HepG2 (cell line): ENCODE results near the gene MMP25. TPM values are rescaled to one million over a fixed set of nuclear protein-coding genes. Genes with fewer than 3 reads are reported as not detected.
A peak's percentile ranks its signal among the peaks of the same experiment; 100 is the strongest.

Source experiments
- AGO2 ChIP-seq: fragments of 200-400 bp; formaldehyde crosslinking; optimal IDR thresholded peaks from 2 replicates; pipeline ENCODE3; 2017; ENCODE audit warnings: mild to moderate bottlenecking, low read depth, low read length, moderate library complexity
- ATM ChIP-seq: fragments of 450-650 bp; IDR thresholded peaks from 2 replicates; pipeline ENCODE4 v1.7.1; 2017; ENCODE audit warnings: mild to moderate bottlenecking, borderline replicate concordance
- BORCS8-MEF2B ChIP-seq: sonication (generic); formaldehyde crosslinking; IDR thresholded peaks from 2 replicates; pipeline ENCODE4 v1.8.0; 2022; ENCODE audit warnings: mild to moderate bottlenecking, missing genetic modification reagents
- CCAR2 ChIP-seq: fragments of 200-400 bp; formaldehyde crosslinking; optimal IDR thresholded peaks from 2 replicates; pipeline ENCODE3; 2018; ENCODE audit warnings: low read depth, mild to moderate bottlenecking, low read length, moderate library complexity
- HDAC6 ChIP-seq: fragments of 200-600 bp; sonication (generic); IDR thresholded peaks from 2 replicates; pipeline ENCODE4 v1.7.0; 2017; ENCODE audit warnings: mild to moderate bottlenecking, antibody characterized with exemption, low read length, low read depth
- IRF2 ChIP-seq: IDR thresholded peaks from 2 replicates; pipeline ENCODE4 v1.6.1; 2018; ENCODE audit warnings: missing genetic modification reagents, missing compliant biosample characterization
- KDM5B ChIP-seq: sonication (generic); formaldehyde crosslinking; IDR thresholded peaks from 2 replicates; pipeline ENCODE4 v1.4.0; 2020; ENCODE audit warnings: missing genetic modification reagents, mild to moderate bottlenecking, borderline replicate concordance
- LCORL ChIP-seq, 2 experiments: fragments of 450-650 bp in 1 of 2; sonication (generic) in 1 of 2; formaldehyde crosslinking in 1 of 2; IDR thresholded peaks; 2 replicates each; pipeline versions ENCODE4 v1.5.0 to v1.6.1; 2017 to 2020; ENCODE audit warnings: antibody characterized with exemption in 1 of 2, missing genetic modification reagents in 1 of 2
- MBNL3 ChIP-seq: fragments of 250-450 bp; sonication (Bioruptor Pico); conservative IDR thresholded peaks from 2 replicates; pipeline ENCODE4 v1.8.0; 2022; ENCODE audit warnings: mild to moderate bottlenecking, inconsistent platforms
- MXD1 ChIP-seq: sonication (generic); formaldehyde crosslinking; IDR thresholded peaks from 2 replicates; pipeline ENCODE4 v1.4.0; 2020; ENCODE audit warnings: mild to moderate bottlenecking, missing genetic modification reagents
- TCF7 ChIP-seq: sonication (generic); IDR thresholded peaks from 2 replicates; pipeline ENCODE4 v1.6.1; 2016; ENCODE audit warnings: antibody characterized with exemption, low read depth
- ZBTB8A ChIP-seq: sonication (generic); formaldehyde crosslinking; IDR thresholded peaks from 2 replicates; pipeline ENCODE4 v1.4.0; 2020; ENCODE audit warnings: mild to moderate bottlenecking, low read depth, missing genetic modification reagents, borderline replicate concordance
- ZKSCAN8 ChIP-seq: IDR thresholded peaks from 2 replicates; pipeline ENCODE4 v1.6.1; 2016; ENCODE audit warnings: borderline replicate concordance, missing genetic modification reagents, missing compliant biosample characterization
- ZNF180 ChIP-seq: sonication (generic); formaldehyde crosslinking; IDR thresholded peaks from 2 replicates; pipeline ENCODE4 v1.4.0; 2020; ENCODE audit warnings: low read depth, missing genetic modification reagents, borderline replicate concordance
- ZNF674 ChIP-seq: sonication (generic); formaldehyde crosslinking; IDR thresholded peaks from 2 replicates; pipeline ENCODE4 v1.5.0; 2020; ENCODE audit warnings: low read depth, mild to moderate bottlenecking, missing genetic modification reagents
- ZNF800 ChIP-seq: sonication (generic); formaldehyde crosslinking; IDR thresholded peaks from 2 replicates; pipeline ENCODE4 v1.4.0; 2020; ENCODE audit warnings: missing genetic modification reagents
- polyA plus RNA-seq, 8 experiments: library from polyadenylated mRNA; depleted of rRNA in 3 of 8; stranded (reverse) in 7 of 8; unstranded in 1 of 8; fragments of >200 nt; fragmentation: Illumina TruSeq in 4 of 8; extraction: Trizol in 4 of 8; gene quantifications; 2 replicates each; pipeline versions ENCODE4 v1.2.1 to v1.2.3, GENCODE V29; 2011 to 2016; ENCODE audit warnings: low read depth in 4 of 8, missing spikeins in 1 of 8, mixed read lengths in 1 of 8; ENCODE audit not compliant: insufficient read depth in 1 of 8
- total RNA-seq, 5 experiments: library from RNA; depleted of rRNA; stranded (reverse); fragments of >200 nt; fragmentation: Illumina TruSeq; extraction: Trizol; gene quantifications; 2 replicates each; pipeline ENCODE4 v1.2.3, GENCODE V29; 2016; ENCODE audit warnings: low read depth in 1 of 5
- TF ChIP-seq, protein P1 (sequence below): sonication (generic); formaldehyde crosslinking; IDR thresholded peaks from 2 replicates; pipeline ENCODE4 v1.5.0; 2020; ENCODE audit warnings: mild to moderate bottlenecking, missing genetic modification reagents, moderate library complexity
- TF ChIP-seq, protein P2 (sequence below): sonication (generic); formaldehyde crosslinking; IDR thresholded peaks from 2 replicates; pipeline ENCODE4 v1.4.0; 2020; ENCODE audit warnings: mild to moderate bottlenecking, low read depth, missing genetic modification reagents
- TF ChIP-seq, protein P3 (sequence below): sonication (generic); formaldehyde crosslinking; IDR thresholded peaks from 2 replicates; pipeline ENCODE4 v1.5.1; 2020; ENCODE audit warnings: missing genetic modification reagents, mild to moderate bottlenecking, borderline replicate concordance

Gene MMP25
- total and polyA plus RNA-seq, 2 of the 13 experiments (the other 11 are each of a cell fraction or from before 2014, with no cell fraction given), result 0.04 to 0.08 TPM

- TF ChIP-seq ZKSCAN8 (peak; percentile 39; the same call in 1 of the 2 replicates), ZBTB8A (no peak; the same call in 1 of the 2 replicates), ZNF800 (no peak), MBNL3 (CRISPR knock-in tag) (no peak), IRF2 (peak; percentile 78), ZNF674 (no peak), MXD1 (CRISPR knock-in tag) (peak; percentile 68), ATM (no peak), LCORL (IDR thresholded peaks at IDR 0.05) (no peak), LCORL (CRISPR knock-in tag; IDR thresholded peaks at IDR 0.05) (0 out of 2 replicates have a peak, but pooled peaks have one; percentile 62), HDAC6 (no peak), AGO2 (peak; percentile 79), ZNF180 (CRISPR knock-in tag) (no peak), BORCS8-MEF2B (peak; percentile 69), KDM5B (CRISPR knock-in tag) (peak; percentile 83; the same call in 1 of the 2 replicates), TCF7 (peak; percentile 34; the same call in 1 of the 2 replicates), CCAR2 (no peak)
- TF ChIP-seq, protein P1, sequence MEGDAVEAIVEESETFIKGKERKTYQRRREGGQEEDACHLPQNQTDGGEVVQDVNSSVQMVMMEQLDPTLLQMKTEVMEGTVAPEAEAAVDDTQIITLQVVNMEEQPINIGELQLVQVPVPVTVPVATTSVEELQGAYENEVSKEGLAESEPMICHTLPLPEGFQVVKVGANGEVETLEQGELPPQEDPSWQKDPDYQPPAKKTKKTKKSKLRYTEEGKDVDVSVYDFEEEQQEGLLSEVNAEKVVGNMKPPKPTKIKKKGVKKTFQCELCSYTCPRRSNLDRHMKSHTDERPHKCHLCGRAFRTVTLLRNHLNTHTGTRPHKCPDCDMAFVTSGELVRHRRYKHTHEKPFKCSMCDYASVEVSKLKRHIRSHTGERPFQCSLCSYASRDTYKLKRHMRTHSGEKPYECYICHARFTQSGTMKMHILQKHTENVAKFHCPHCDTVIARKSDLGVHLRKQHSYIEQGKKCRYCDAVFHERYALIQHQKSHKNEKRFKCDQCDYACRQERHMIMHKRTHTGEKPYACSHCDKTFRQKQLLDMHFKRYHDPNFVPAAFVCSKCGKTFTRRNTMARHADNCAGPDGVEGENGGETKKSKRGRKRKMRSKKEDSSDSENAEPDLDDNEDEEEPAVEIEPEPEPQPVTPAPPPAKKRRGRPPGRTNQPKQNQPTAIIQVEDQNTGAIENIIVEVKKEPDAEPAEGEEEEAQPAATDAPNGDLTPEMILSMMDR, result peak; percentile 32; the same call in 1 of the 2 replicates
- TF ChIP-seq, protein P2, sequence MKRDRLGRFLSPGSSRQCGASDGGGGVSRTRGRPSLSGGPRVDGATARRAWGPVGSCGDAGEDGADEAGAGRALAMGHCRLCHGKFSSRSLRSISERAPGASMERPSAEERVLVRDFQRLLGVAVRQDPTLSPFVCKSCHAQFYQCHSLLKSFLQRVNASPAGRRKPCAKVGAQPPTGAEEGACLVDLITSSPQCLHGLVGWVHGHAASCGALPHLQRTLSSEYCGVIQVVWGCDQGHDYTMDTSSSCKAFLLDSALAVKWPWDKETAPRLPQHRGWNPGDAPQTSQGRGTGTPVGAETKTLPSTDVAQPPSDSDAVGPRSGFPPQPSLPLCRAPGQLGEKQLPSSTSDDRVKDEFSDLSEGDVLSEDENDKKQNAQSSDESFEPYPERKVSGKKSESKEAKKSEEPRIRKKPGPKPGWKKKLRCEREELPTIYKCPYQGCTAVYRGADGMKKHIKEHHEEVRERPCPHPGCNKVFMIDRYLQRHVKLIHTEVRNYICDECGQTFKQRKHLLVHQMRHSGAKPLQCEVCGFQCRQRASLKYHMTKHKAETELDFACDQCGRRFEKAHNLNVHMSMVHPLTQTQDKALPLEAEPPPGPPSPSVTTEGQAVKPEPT (CRISPR knock-in tag), result no peak
- TF ChIP-seq, protein P3, sequence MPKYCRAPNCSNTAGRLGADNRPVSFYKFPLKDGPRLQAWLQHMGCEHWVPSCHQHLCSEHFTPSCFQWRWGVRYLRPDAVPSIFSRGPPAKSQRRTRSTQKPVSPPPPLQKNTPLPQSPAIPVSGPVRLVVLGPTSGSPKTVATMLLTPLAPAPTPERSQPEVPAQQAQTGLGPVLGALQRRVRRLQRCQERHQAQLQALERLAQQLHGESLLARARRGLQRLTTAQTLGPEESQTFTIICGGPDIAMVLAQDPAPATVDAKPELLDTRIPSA (CRISPR knock-in tag), result no peak
Observed at GRCh38 chr16:3106205-3106928, 60.0 kb downstream of the MMP25 start (continued).
